ENCODE results near the gene USP32.
"Not testable (repeated sequence)": the region's sequence is repeated elsewhere in the genome, so short reads cannot be mapped to it uniquely, and the experiment has no call there.

USP32 gene, protein sequence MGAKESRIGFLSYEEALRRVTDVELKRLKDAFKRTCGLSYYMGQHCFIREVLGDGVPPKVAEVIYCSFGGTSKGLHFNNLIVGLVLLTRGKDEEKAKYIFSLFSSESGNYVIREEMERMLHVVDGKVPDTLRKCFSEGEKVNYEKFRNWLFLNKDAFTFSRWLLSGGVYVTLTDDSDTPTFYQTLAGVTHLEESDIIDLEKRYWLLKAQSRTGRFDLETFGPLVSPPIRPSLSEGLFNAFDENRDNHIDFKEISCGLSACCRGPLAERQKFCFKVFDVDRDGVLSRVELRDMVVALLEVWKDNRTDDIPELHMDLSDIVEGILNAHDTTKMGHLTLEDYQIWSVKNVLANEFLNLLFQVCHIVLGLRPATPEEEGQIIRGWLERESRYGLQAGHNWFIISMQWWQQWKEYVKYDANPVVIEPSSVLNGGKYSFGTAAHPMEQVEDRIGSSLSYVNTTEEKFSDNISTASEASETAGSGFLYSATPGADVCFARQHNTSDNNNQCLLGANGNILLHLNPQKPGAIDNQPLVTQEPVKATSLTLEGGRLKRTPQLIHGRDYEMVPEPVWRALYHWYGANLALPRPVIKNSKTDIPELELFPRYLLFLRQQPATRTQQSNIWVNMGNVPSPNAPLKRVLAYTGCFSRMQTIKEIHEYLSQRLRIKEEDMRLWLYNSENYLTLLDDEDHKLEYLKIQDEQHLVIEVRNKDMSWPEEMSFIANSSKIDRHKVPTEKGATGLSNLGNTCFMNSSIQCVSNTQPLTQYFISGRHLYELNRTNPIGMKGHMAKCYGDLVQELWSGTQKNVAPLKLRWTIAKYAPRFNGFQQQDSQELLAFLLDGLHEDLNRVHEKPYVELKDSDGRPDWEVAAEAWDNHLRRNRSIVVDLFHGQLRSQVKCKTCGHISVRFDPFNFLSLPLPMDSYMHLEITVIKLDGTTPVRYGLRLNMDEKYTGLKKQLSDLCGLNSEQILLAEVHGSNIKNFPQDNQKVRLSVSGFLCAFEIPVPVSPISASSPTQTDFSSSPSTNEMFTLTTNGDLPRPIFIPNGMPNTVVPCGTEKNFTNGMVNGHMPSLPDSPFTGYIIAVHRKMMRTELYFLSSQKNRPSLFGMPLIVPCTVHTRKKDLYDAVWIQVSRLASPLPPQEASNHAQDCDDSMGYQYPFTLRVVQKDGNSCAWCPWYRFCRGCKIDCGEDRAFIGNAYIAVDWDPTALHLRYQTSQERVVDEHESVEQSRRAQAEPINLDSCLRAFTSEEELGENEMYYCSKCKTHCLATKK (N-terminal part only)
- total RNA-seq, result 56.9 to 131 (median 115) reads per million in 17 experiments

DNA sequence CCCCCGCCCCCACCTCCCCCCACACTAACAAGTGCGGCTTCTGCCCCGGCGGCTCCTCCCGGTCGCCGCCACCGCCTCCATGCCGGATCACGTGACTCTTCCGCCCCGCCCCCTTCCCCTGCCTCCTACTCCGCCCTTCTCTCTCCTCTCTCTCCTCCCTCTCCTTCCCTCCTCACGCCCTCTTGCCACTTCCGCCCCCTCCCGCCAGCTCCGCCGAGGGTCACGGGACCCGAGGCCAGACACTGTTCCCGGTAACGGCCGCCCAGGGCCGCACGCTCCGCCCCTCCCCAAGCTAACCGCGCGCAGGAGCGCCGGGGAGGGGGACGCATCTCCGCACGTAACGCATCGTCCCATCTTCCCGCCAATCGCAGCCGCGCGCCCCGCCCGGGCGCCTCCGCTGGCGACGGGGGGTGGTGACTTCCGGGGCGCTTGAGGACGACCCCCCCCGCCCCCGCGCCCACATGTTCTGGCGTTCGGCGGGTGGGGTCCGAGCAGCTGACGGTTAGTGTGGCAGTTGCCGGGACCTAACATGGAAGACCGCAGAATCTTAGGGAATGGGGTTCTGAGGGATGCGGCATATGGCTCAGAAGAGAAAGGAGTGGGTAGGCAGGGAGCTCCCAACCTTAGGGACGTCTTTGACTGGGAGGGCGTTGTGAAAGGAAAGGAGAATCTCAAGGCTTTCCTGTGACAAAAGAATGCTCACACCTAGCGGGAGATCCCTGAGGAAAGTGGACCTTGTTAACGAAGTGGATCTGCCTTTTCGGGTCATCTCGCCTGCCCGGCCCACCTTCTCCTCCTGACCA lies at the start of gene USP32:
USP32 (minus strand) TSS at position 92 of the 803 bp plus-strand sequence. CDS start 194 bp downstream, outside the sequence.
- peak; percentile 98 to 99 (median 98) for DNase-seq

- peak in 2 of 4 experiments; percentile 32 to 34 for DNase-seq
Observed at GRCh38 chr17:60439501-60439900, 47.6 kb upstream of the USP32 start.

- peak in 3 of 4 experiments; percentile 18 to 47 (median 27) for DNase-seq
Observed at GRCh38 chr17:60436676-60437075, 44.7 kb upstream of the USP32 start.

DNA sequence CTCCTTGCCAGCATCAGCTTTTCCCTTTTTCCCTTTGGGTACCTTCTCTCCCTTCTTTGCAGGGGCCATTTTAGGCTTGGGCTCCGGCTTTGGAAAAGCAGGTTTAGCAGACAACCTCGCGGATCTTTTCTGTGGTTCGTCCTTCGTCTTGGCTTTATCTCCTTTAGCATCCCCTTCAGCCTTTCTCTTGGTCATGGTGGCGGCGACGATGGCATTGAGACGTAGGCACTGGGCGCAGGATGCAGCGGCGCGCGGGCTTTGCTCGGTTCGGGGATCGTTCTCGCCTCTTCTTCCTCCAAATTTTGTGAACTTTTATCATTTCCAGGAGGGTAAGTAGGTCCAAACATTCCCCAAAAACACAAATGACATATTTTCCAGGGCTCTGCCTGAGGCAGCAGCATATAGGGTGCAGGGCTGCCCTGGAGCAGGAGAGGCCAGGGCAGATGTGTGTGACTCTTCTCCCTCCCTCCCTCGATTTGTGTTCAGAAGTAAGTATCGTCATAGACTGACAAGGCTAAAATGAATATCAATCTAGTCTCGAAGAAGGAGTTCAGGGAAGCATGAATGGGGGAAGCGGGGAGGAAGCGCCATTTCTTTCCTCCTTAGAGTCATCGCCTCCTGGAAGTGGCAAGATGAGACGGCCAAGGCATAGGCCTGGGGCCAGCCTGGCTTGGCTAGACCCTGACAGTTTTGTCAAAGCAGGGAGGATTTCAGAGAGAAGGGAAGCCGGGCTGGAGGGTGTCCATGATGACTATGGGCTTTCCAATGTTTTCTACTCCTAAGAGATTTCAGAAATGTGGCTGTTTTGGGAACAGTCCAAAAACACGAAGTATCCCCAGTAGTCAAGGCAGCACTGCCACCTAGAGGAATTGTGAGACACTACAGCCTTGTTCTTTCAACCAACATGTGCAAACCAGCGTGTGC lies 43.6 kb upstream of the USP32 start:
- peak; percentile 81 to 90 (median 88) for DNase-seq

DNA sequence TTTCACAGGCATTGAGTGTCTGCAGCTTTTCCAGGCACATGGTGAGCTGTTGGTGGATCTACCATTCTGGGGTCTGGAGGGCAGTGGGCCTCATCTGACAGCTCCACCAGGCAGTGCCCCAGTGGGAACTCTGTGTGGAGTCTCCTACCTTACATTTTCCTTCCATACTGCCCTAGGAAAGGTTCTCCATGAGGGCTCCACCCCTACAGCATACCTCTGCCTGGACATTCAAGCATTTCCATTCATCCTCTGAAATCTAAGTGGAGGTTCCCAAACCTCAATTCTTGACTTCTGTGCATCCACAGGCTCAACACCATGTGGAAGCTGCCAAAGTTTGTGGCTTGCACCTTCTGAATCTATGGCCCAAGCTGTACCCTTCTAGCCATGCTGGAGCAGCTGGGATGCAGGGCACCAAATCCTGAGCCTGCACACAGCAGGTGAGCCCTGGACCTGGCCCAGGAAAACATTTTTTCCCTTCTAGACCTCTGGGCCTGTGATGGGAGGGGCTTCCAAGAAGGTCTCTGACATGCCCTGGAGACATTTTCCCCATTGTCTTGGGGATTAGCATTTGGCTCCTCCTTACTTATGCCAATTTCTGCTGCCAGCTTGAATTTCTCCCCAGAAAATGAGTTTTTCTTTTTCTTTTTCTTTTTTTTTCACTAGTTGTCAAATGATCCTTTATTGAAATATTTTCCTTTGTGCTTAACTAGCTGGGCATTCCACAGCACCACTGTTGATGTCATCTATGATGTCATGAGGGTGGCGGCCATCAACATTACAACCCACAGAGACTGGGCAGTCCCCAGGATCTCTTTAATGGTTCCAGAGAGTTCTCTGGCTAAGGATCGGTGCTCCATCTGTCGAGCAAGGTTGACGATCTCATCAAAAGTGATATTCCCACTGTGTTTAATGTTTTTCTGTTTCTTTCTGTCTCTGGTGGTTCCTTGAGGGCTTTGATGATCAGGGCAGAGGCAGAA lies 41.4 kb upstream of the USP32 start:
- DNase-seq, result not testable (repeated sequence)

- DNase-seq, result not testable (repeated sequence)
Observed at GRCh38 chr17:60430561-60430960, 38.6 kb upstream of the USP32 start.

GRCh38 chr17:60428491-60428890 lies 36.6 kb upstream of the USP32 start:
- not testable (repeated sequence) for DNase-seq

GRCh38 chr17:60426596-60426995 lies 34.7 kb upstream of the USP32 start:
- no peak for DNase-seq

- no peak for DNase-seq
Observed at GRCh38 chr17:60425626-60426025, 33.7 kb upstream of the USP32 start.

GRCh38 chr17:60423865-60424264 lies 31.9 kb upstream of the USP32 start:
- no peak for DNase-seq

DNA sequence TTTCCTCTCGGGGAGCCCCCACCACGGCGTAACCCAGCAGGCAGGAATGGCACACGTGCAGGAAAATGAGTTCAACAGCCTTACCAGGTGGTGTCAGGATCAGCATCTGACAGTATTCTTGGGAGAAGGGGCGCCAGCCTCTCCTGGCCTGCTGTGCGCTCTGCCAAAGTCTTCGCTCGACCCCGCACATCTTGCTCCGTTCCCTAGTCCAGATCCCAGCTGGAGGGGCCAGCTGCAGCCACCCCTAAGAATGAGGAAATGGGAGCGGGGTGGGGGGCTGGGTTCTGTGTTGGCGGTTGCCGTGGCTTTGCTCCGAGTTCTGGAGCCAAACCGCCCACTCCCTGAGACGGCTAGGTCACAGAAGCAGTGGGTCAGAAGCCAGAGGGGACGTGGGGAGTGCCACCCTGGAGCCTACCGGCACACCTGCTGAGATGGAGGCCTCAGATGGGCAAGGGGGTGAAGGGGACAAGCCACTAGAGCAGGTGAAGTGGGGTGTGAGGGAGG lies 30.3 kb upstream of the USP32 start, which contains the start of gene CHCT1:
CHCT1 (plus strand) TSS at position 328 of the 504 bp plus-strand sequence; CDS start at position 432, 104 bp downstream.
- DNase-seq, result peak; percentile 18 to 63 (median 52)

DNA sequence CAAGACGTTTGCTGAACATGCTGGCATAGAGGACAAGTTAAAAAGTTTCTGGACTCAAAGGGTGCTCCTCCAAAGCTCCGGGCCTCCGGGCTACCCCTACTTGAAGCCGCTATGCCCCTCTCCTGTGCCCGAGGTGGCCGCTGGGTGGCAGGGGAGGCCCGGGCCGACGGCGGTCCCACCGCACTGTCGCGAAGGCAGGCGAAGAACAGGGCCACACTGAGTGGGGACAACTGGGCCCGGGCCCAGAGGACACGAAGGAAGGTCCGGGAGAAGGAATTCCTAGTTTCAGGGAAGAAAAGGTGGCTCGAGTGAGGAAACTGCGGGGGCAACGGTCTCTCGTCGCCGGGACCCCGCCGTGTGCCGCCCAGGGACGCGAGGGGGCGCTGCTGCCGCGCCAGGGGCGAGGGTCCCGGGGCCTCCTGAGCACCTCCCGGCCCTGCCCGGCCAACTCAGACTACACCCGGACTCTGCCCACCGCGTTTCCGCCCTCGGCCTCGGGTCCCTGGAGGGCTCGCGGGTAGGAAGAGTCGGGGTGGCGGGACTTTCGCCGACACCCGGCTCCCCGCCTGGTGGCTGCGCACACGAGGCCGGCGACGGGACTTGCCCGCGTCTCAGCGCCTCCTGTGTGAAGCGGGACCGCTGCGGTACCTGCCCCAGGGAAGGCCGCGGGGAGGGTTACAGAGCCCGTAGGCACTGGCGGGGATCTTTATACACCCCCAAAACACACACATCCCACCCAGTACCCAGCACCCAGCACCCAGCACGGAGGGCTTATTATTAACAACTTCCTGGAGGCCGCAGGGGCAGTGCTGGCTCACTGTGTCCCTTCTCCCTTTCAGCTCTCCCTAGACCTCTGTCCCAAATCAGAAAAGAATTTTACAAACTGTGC lies 29.6 kb upstream of the USP32 start:
- DNase-seq, result peak; percentile 78 to 90 (median 84)

- not testable (repeated sequence) for DNase-seq
Observed at GRCh38 chr17:60419875-60420274, 27.9 kb upstream of the USP32 start.

DNA sequence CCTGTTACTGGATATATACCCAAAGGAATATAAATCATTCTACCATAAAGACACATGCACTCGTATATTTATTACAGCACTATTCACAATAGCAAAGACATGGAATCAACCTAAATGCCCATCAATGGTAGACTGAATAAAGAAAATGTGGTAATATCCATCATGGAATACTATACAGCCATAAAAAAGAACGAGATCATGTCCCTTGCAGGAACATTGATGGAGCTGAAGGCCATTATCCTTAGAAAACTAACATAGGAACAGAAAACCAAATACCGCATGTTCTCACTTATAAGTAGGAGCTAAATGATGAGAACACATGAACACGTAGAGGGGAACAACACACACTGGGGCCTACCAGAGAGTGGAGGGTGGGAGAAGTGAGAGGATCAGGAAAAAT lies 27.1 kb upstream of the USP32 start:
- not testable (repeated sequence) for DNase-seq

GRCh38 chr17:60416368-60416925 lies 24.5 kb upstream of the USP32 start:
- no peak for DNase-seq

DNA sequence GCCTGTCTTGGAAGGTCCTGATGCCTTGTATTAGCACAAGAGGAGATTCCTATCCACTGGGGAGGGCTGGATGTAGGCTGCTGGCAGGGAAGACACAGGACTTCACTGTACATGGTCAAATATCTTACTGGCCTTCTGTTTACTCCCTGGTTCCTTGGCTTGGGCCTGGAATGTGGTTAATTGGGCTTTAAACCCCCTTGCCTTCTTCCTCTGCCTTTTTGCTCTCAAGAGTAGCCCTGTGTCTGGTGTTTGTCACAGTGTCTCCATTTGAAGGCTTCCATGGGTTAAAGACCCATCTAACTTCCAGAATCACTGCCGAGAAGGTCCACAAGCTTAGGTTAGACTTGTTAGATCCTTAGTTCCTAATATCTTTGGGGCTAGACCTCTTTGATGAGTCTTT lies 23.2 kb upstream of the USP32 start:
- DNase-seq, result no peak

GRCh38 chr17:60412701-60413100 lies 20.8 kb upstream of the USP32 start:
- no peak for DNase-seq
